Embryonic facial prominence (tissue), 1 donor: ENCODE data around the gene STOM.
A peak's percentile ranks its signal among the peaks of the same experiment; 100 is the strongest.
"Not testable (repeated sequence)": the region's sequence is repeated elsewhere in the genome, so short reads cannot be mapped to it uniquely, and the experiment has no call there.

Experiments used
- DNase-seq: peaks from one replicate; pipeline ENCODE4 v3.0.0-alpha.2; 2016; ENCODE audit errors: extremely low spot score

STOM gene

GRCh38 chr9:121369595-121370265 is at the start of gene STOM:
TSS of gene STOM (minus strand) at chr9:121370250. CDS start at chr9:121370187, 63 bp downstream.
- DNase-seq: peak; percentile 68

- DNase-seq: no peak
These were observed 41.9 kb upstream of the STOM start for GRCh38 chr9:121411993-121412392.

- no peak for DNase-seq
These were observed 35.8 kb upstream of the STOM start for GRCh38 chr9:121405899-121406298.

GRCh38 chr9:121404906-121405305 is 34.9 kb upstream of the STOM start:
- no peak for DNase-seq

- peak; percentile 81 for DNase-seq
These were observed 30.0 kb upstream of the STOM start for GRCh38 chr9:121399883-121400607.

- no peak for DNase-seq
These were observed 29.3 kb upstream of the STOM start for GRCh38 chr9:121399126-121399882.

GRCh38 chr9:121398374-121398773 is 28.3 kb upstream of the STOM start:
- peak; percentile 17 for DNase-seq

- not testable (repeated sequence) for DNase-seq
These were observed 27.2 kb upstream of the STOM start for GRCh38 chr9:121397277-121397676.

GRCh38 chr9:121395558-121395957 is 25.5 kb upstream of the STOM start:
- no peak for DNase-seq

GRCh38 chr9:121394292-121394691 is 24.2 kb upstream of the STOM start:
- no peak for DNase-seq

- no peak for DNase-seq
These were observed 23.3 kb upstream of the STOM start for GRCh38 chr9:121393318-121393717.

- no peak for DNase-seq
These were observed 20.3 kb upstream of the STOM start for GRCh38 chr9:121390372-121390771.

- DNase-seq: no peak
These were observed 18.3 kb upstream of the STOM start for GRCh38 chr9:121388140-121388905.

- DNase-seq: no peak
These were observed 16.6 kb upstream of the STOM start for GRCh38 chr9:121386442-121387175.

GRCh38 chr9:121383715-121384114 is 13.7 kb upstream of the STOM start:
- no peak for DNase-seq

- DNase-seq: no peak
These were observed 10.8 kb upstream of the STOM start for GRCh38 chr9:121380846-121381245.

- no peak for DNase-seq
These were observed 6.3 kb upstream of the STOM start for GRCh38 chr9:121376214-121376830.

- peak; percentile 46 for DNase-seq
These were observed 3.1 kb upstream of the STOM start for GRCh38 chr9:121373011-121373729.

GRCh38 chr9:121372239-121373010 is 2.4 kb upstream of the STOM start:
- no peak for DNase-seq
